Measurements from ENCODE around the gene RETN.

The RETN gene

DNA sequence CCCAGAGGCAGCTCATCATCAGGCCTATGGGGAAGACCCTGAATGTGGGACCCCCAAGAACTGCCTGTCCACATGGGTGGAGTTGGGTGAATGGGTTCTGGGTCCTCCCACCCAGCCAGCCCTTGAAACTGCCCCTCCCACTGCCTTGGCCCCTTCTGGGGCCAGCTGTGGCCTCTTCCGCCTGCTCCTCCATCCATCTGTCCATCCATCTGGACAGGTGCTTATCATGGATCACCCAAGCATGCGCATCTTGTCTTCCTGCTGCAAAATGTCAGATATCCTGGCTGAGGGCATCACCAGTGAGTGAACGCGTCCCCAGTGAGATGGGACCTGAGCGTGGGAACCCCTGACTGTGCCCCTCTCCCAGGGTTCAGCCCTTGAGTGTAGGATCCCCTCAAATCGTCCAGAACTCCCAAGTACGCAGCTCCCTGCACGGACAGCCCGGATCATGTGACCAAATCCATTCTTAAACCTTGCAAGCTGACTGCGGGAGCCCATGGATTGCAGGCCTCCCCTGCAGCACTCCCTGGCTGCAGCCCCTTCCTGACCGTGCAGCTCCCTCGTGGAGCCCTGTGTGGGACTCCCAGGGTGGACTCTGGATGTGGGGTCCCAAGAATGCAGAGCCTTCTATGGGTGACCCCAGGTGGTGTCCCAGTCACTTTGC lies 29.9 kb upstream of the RETN start:
- DNase-seq: no peak

- DNase-seq: no peak
Measured at GRCh38 chr19:7639863-7640348, 28.9 kb upstream of the RETN start.

- DNase-seq: no peak
Measured at GRCh38 chr19:7640803-7641202, 28.0 kb upstream of the RETN start.

- no peak for DNase-seq
Measured at GRCh38 chr19:7641290-7642276, 27.3 kb upstream of the RETN start.

DNA sequence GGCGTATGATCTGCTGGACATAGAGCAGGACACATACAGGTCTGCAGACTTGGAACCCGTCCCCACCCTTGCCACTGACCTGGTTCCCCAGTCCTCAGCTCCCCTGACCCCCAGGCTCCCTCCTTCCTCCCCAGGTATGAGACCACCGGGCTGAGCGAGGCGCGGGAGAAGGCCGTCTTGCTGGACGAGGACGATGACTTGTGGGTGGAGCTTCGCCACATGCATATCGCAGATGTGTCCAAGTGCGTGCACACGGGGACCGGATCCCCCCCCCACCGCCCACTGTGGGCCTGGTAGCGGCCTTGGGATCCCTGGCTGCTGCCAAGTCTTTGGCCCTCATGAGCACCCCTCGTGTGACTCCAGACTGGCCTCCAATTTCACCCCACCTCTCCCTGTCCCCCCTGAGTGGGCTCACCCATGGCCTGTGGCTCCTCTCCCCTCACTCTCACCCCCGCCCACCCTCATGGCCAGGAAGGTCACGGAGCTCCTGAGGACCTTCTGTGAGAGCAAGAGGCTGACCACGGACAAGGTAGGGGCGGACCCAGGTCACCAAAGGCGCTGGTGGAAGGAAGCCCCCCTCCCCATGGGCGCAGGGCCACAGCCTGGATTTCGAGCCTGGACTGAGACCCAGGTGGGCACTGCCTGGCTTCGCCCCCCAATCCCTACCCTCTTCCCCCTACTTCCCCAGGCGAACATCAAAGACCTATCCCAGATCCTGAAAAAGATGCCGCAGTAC lies 26.4 kb upstream of the RETN start:
- no peak for DNase-seq

DNA sequence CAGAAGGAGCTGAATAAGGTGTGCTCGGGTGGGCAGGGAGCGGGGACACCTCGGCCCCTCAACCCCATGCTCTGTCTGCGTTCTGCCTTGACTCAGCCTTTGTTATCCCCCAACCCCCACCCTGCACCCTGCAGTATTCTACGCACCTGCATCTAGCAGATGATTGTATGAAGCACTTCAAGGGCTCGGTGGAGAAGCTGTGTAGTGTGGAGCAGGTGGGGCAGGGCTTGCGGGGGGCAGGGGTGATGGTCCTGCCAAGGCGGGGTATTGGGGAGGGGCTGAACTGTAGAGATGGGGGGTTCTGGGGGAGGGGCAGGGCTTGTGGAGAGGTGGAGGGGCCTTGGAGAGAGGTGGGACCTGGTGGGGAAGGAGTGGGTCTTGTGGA lies 25.8 kb upstream of the RETN start:
- no peak for DNase-seq

GRCh38 chr19:7643629-7644549 lies 25.0 kb upstream of the RETN start:
- peak; percentile 44 for DNase-seq

- no peak for DNase-seq
Measured at GRCh38 chr19:7644550-7644877, 24.3 kb upstream of the RETN start.

DNA sequence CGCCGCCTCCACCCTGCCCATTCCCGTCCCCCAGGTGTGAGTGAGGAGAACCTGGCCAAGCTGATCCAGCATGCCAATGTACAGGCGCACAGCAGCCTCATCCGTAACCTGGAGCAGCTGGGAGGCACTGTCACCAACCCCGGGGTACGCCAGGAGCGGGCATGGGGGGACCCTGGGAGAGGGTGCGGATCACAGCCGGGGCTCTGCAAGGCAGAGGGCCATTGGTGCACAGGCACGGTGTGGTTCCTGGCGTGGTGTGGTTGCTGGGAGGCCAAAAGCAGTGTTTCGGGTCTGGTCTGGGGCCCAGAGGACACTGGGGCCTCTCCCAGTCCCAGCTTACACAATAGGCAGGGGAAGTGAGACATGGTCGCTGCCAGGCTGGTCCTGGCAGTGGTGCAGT lies 23.7 kb upstream of the RETN start:
- no peak for DNase-seq

DNA sequence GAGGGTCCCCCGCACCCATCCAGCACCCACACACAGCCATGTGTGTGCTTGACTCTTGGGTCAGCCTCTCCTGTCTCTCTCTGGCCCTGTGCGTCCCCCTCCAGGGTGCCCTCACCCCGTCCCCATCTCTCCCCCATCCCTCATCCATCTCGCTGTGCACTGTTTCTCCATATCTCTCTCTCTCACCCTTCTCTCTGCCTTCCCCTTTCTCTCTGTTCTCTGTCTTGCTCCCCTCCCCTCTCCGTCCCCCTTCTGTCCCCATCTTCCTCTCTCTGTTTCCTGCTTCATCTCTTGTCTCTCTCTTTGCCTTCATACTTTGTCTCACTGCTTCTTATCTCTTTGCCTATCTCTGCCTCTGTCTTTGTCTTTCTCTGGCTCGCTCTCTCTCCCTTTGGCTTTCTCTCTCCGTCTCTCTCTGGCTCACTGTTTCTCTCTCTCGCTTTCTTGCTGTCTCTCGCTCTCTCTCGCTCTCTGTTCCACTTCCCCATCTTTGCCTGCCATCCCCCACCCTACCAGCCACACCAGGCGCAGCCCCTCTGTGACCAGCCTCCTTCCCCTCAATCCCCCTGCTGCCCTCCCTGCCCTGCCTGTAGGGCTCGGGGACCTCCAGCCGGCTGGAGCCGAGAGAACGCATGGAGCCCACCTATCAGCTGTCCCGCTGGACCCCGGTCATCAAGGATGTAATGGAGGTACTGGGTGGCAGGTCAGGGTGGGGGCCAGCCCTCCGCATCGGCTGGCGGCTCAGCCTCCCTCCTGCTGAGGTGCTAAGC lies 23.0 kb upstream of the RETN start:
- no peak for DNase-seq

GRCh38 chr19:7646426-7646700 lies 22.5 kb upstream of the RETN start:
- DNase-seq: no peak

GRCh38 chr19:7647156-7647555 lies 21.7 kb upstream of the RETN start:
- DNase-seq: no peak

DNA sequence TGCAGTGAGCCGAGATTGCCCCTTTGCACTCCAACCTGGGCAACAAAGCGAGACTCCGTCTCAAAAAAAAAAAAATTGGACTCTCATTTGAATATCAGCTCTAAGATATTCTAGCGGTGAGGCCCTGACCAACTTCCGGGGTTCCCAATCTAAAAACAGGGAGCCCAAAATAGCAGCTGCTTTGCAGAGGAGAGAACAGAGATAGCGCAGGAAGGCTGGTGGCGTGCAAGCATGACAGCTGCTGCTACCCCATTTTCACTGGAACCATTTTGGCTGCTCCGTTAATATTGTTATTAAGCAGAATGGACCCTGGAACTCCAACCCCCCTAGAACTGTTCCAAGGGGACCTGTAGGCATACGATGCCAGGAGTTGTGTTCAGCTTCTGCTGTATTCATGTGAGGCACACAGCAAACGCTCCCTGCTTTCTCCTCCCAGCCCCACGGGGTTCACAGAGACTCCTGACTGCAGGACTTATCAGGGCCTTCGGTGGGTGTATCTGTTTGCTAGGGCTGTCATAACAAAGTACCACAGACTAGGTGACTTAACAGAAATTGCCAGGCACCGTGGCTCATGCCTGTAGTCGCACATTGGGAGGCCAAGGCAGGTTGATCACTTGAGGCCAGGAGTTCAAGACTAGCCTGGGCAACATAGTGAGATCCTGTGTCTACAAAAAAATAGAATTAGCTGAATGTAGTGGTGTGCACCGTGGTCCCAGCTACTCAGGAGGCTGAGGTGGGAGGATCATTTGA lies 20.4 kb upstream of the RETN start:
- DNase-seq: no peak

- no peak for DNase-seq
Measured at GRCh38 chr19:7650148-7650547, 18.7 kb upstream of the RETN start.

- peak; percentile 91 for DNase-seq
Measured at GRCh38 chr19:7652061-7652641, 16.7 kb upstream of the RETN start.

GRCh38 chr19:7654401-7654800 lies 14.4 kb upstream of the RETN start:
- no peak for DNase-seq

DNA sequence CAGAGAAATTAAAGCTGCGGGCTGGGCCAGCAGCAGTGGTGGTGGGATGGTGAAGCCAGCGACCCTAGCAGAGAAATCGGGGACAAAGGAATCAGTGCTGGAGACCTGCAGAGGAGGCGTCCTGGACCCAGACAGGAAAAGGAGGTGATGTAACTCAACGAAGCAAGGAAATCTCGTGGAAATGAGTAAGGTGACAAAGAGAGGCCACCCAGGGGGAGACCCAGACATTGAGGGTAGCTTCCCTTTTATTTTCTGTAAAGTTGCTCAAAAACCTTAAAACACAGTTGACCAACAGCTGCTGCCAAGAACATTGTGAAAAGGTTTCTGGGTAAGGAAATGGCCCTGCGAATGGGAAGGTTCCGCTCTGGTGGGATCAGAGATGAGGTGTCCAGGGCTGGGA lies 13.3 kb upstream of the RETN start:
- DNase-seq: no peak

- no peak for DNase-seq
Measured at GRCh38 chr19:7657131-7657751, 11.6 kb upstream of the RETN start.

GRCh38 chr19:7658219-7658686 lies 10.6 kb upstream of the RETN start:
- no peak for DNase-seq
